Measurements from ENCODE around the gene SLC19A2. TPM values are rescaled to one million over a fixed set of nuclear protein-coding genes. Genes with fewer than 3 reads are reported as not detected.

The SLC19A2 gene
- total and polyA plus RNA-seq, 2 of the 13 experiments (the other 11 are each of a cell fraction or from before 2014, with no cell fraction given) = 30.4 to 56.0 TPM

- TF ChIP-seq SNRNP70 (IDR thresholded peaks at IDR 0.05; ENCODE audit: low read depth, low read length) = no peak
- no peak for TF ChIP-seq TIGD3 (CRISPR knock-in tag; IDR thresholded peaks at IDR 0.05; ENCODE audit: borderline replicate concordance)
- TF ChIP-seq ZNF550 (CRISPR knock-in tag; IDR thresholded peaks at IDR 0.05; ENCODE audit: borderline replicate concordance) = 0 out of 2 replicates have a peak, but pooled peaks have one; percentile 7
- peak; percentile 92 for TF ChIP-seq ARID4A (CRISPR knock-in tag; IDR thresholded peaks at IDR 0.05; ENCODE audit: borderline replicate concordance)
- peak; percentile 60 for TF ChIP-seq MED8 (CRISPR knock-in tag; IDR thresholded peaks at IDR 0.05; ENCODE audit: insufficient replicate concordance)
- TF ChIP-seq CBX5 (CRISPR knock-in tag; IDR thresholded peaks at IDR 0.05; ENCODE audit: borderline replicate concordance) = peak; percentile 35; the same call in 1 of the 2 replicates
- TF ChIP-seq AGO1 (IDR thresholded peaks at IDR 0.05; ENCODE audit: low read depth, low read length, poor library complexity, severe bottlenecking) = no peak
- no peak for TF ChIP-seq SAFB2 (CRISPR knock-in tag; IDR thresholded peaks at IDR 0.05; ENCODE audit: borderline replicate concordance, low read depth)
- peak; percentile 73 for TF ChIP-seq HNRNPL (IDR thresholded peaks at IDR 0.05; ENCODE audit: low read depth, low read length)
- TF ChIP-seq ZNF777 (CRISPR knock-in tag; IDR thresholded peaks at IDR 0.05) = peak; percentile 13; the same call in 1 of the 2 replicates
- peak; percentile 81; the same call in 1 of the 2 replicates for TF ChIP-seq SPEN (CRISPR knock-in tag; IDR thresholded peaks at IDR 0.05; ENCODE audit: low read depth)
- TF ChIP-seq ZNF576 (CRISPR knock-in tag; IDR thresholded peaks at IDR 0.05) = no peak
- TF ChIP-seq GLMP (CRISPR knock-in tag; IDR thresholded peaks at IDR 0.05; ENCODE audit: borderline replicate concordance) = no peak
- 0 out of 2 replicates have a peak, but pooled peaks have one; percentile 35 for TF ChIP-seq FOXC1 (CRISPR knock-in tag; IDR thresholded peaks at IDR 0.05; ENCODE audit: borderline replicate concordance)
- TF ChIP-seq ZNF10 (CRISPR knock-in tag; IDR thresholded peaks at IDR 0.05; ENCODE audit: borderline replicate concordance, low read depth) = no peak
- peak; percentile 1; the same call in 1 of the 2 replicates for TF ChIP-seq ETV5 (CRISPR knock-in tag; IDR thresholded peaks at IDR 0.05; ENCODE audit: borderline replicate concordance)
- no peak for TF ChIP-seq SRF (IDR thresholded peaks at IDR 0.05; ENCODE audit: low read depth, low read length)
- peak; percentile 77; the same call in 1 of the 2 replicates for TF ChIP-seq ZNF747 (CRISPR knock-in tag; IDR thresholded peaks at IDR 0.05; ENCODE audit: borderline replicate concordance)
- peak; percentile 80; the same call in 1 of the 2 replicates for TF ChIP-seq PITX1 (CRISPR knock-in tag; IDR thresholded peaks at IDR 0.05)
- no peak for TF ChIP-seq STAG1 (CRISPR knock-in tag; IDR thresholded peaks at IDR 0.05)
- TF ChIP-seq ZNF792 (CRISPR knock-in tag; IDR thresholded peaks at IDR 0.05) = peak; percentile 78; the same call in 1 of the 2 replicates
- no peak for TF ChIP-seq ZFP41 (CRISPR knock-in tag; IDR thresholded peaks at IDR 0.05; ENCODE audit: borderline replicate concordance)
These were observed at the start of gene SLC19A2 (continued) for GRCh38 chr1:169485431-169486280.

All from HepG2 (cell line).